Sigmoid colon (tissue), 7 donors: ENCODE measurements around the gene ESRRB. TPM values are rescaled to one million over a fixed set of nuclear protein-coding genes. Genes with fewer than 3 reads are reported as not detected.

ENCODE experiments used
- DNase-seq: peaks from one replicate; pipeline ENCODE4 v3.0.0-alpha.2; 2019
- H3K27ac ChIP-seq, 4 donors: fragments of 200-600 bp; sonication (generic); one replicate each; pipeline ENCODE4 v1.5.1; 2016 to 2019; ENCODE audit warnings: mild to moderate bottlenecking in 1 of 4
- H3K27me3 ChIP-seq, 3 donors: fragments of 200-600 bp; sonication (generic); one replicate each; pipeline ENCODE4 v1.5.1; 2019; ENCODE audit warnings: mild to moderate bottlenecking in 1 of 3
- H3K36me3 ChIP-seq, 4 donors: fragments of 200-600 bp; sonication (generic); one replicate each; pipeline ENCODE4 v1.5.1; 2016 to 2019
- H3K4me1 ChIP-seq, 4 donors: fragments of 200-600 bp; sonication (generic); one replicate each; pipeline ENCODE4 v1.5.1; 2017 to 2019
- H3K4me3 ChIP-seq, 4 donors: fragments of 200-600 bp; sonication (generic); one replicate each; pipeline ENCODE4 v1.5.1; 2017 to 2019; ENCODE audit warnings: mild to moderate bottlenecking in 2 of 4, moderate library complexity in 1 of 4
- H3K9me3 ChIP-seq, 4 donors: fragments of 200-600 bp in 3 of 4; sonication (generic) in 3 of 4; one replicate each; pipeline versions ENCODE4 v1.5.1 to v1.6.1; 2013 to 2019
- CTCF ChIP-seq, 4 experiments: fragments of 450-650 bp in 3 of 4; fragments of 200-600 bp in 1 of 4; IDR thresholded peaks; one replicate each; pipeline ENCODE4 v1.5.1; 2016 to 2019; ENCODE audit warnings: antibody characterized with exemption in 4 of 4, mild to moderate bottlenecking in 3 of 4, moderate library complexity in 2 of 4
- EP300 ChIP-seq, 4 donors: sonication (generic); formaldehyde crosslinking; IDR thresholded peaks; one replicate each; pipeline ENCODE4 v1.6.1; 2017; ENCODE audit warnings: antibody characterized with exemption in 4 of 4
- POLR2A ChIP-seq, 2 donors: fragments of 450-650 bp; IDR thresholded peaks; one replicate each; pipeline ENCODE4 v1.6.1; 2016; ENCODE audit warnings: antibody characterized with exemption in 2 of 2, mild to moderate bottlenecking in 2 of 2, moderate library complexity in 2 of 2
- POLR2AphosphoS5 ChIP-seq, 4 donors: sonication (generic); formaldehyde crosslinking; IDR thresholded peaks; one replicate each; pipeline ENCODE4 v1.6.1; 2017; ENCODE audit warnings: antibody characterized with exemption in 4 of 4
- WGBS, 2 donors: extraction: QIAGEN DNeasy Blood & Tissue Kit; methylation state at CpG; one replicate each; pipeline ENCODE4 v1.1.7; 2013; 5-methylcytosine and 5-hydroxymethylcytosine counted together
- intact Hi-C: fragments of 100-400 bp; cut with DNase I; formaldehyde crosslinking; loops from one replicate; pipeline ENCODE4 v1.15.1; 2023
- polyA plus RNA-seq, 3 donors: library from polyadenylated mRNA; stranded (reverse); fragments of 200-250 nt; gene quantifications; one replicate each; pipeline ENCODE4 v1.2.3, GENCODE V29; 2013
- total RNA-seq, 4 donors: library from RNA; depleted of rRNA; stranded (reverse); fragments of >200 nt; gene quantifications; one replicate each; pipeline ENCODE4 v1.1.0, GENCODE V29; 2016
- donor health status: healthy with polysubstance abuse.
- donor health status: Bipolar disorder and iron deficiency.
- donor health status: healthy.

ESRRB gene
- under 1 TPM in 1 of 4 donors, not detected in 3; under 0.01 TPM for total RNA-seq
- polyA plus RNA-seq = under 1 TPM in 1 of 3 donors, not detected in 2; 0.04 TPM

DNA sequence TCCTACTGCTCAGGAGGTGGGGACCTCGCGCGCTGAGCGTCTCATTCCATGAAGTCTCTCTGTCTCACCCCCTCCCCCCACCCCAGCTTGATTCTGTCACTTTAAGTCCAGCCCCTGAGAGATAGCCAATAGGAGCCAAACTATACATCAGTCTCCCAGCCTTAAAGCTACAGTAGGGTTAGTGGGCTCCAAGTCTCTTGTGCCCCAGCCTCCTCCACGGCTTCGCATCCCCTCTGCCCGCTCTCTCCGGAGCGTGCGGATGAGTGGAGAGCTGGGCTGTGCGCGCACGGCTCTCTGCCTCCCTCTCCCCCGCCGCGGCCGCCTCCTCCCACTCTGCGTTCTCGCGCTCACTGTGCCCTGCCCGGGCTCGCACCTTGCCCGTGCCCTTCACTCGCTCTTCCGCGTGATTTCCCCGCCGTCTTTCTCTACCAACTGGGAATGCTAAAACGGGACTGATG lies at the start of gene ESRRB:
Gene ESRRB (plus strand): TSS at position 191 of the 458 bp plus-strand sequence. CDS start 265 bp downstream, at position 456.
- Histone ChIP-seq H3K4me3 (peak within 1 kb of the TSS in 2 of 4 donors; percentile 27 to 35), H3K36me3 (no peaks in the 10 kb centered on the region), H3K4me1 (peaks cover 0 to 21% (median 19%) of the 10 kb centered on the region in 4 donors), H3K9me3 (no peaks in the 10 kb centered on the region), H3K27me3 (peaks cover 23 to 69% (median 47%) of the 10 kb centered on the region in 3 donors), H3K27ac (no peak within 1 kb of the TSS)
- TF ChIP-seq EP300 (IDR thresholded peaks at IDR 0.05) = no peak
- intact Hi-C loops = no loop called here
- WGBS, 2 donors = 3% methylated on average over 29 of the region's 29 CpGs
- no peak for DNase-seq

- Histone ChIP-seq H3K36me3 (no peaks in the 10 kb centered on the region), H3K27me3 (peaks cover 5 to 35% (median 13%) of the 10 kb centered on the region in 3 donors), H3K27ac (no peak overlapping the region), H3K4me1 (no peaks in the 10 kb centered on the region), H3K9me3 (no peaks in the 10 kb centered on the region), H3K4me3 (no peak overlapping the region)
- no peak for TF ChIP-seq POLR2A (IDR thresholded peaks at IDR 0.05)
- TF ChIP-seq CTCF (IDR thresholded peaks at IDR 0.05) = no peak
- TF ChIP-seq EP300 (IDR thresholded peaks at IDR 0.05) = no peak
- TF ChIP-seq POLR2AphosphoS5 (IDR thresholded peaks at IDR 0.05) = no peak
- intact Hi-C loops = no loop called here
- peak; percentile 58 for DNase-seq
- WGBS, 2 donors = 77 to 78% methylated on average over 11 of the region's 11 CpGs
Observed at GRCh38 chr14:76326918-76327689, 48.8 kb upstream of the ESRRB start.

DNA sequence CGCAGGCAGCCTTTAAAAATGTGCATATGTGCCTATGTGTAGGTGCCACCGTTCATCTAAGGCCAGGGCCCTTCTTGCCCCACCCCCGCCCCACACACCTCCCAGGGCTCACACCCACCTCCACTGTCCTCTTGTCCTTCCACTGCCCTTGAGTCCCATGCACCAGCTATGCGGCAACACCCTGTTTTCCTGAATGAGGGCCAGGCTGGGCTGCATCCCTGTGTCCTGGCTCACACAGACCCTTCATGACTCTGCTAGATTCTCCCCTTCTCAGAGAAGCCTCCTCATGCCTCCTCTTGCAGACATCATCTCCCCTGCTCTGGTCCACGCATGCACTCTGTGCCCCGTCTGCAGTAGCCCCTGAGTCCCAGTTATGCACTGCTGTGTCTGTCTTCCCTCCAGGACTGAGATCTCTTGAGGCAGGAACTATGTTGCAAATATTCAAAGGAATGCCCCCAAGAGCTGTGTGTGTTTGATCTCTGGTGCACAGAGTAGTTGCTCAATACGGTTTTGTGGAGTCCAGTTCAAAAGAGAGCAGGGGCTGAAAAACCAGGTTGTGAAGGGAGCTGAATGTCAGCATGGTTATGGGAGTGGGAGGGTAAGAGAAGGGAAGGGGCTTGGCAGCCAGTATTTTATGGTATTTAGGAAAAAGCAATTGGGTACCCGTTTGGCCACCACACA lies 47.3 kb upstream of the ESRRB start:
- peaks cover 5 to 35% (median 13%) of the 10 kb centered on the region in 3 donors for H3K27me3 ChIP-seq
- intact Hi-C loops = no loop called here
- 58 to 66% methylated on average over 8 of the region's 8 CpGs for WGBS, 2 donors

GRCh38 chr14:76329154-76329928 lies 46.6 kb upstream of the ESRRB start:
- TF ChIP-seq CTCF (IDR thresholded peaks at IDR 0.05) (no peak), EP300 (IDR thresholded peaks at IDR 0.05) (no peak), POLR2A (IDR thresholded peaks at IDR 0.05) (no peak), POLR2AphosphoS5 (IDR thresholded peaks at IDR 0.05) (no peak)
- DNase-seq = peak; percentile 59
- Histone ChIP-seq H3K4me3 (no peak overlapping the region), H3K27ac (no peak overlapping the region), H3K27me3 (peaks cover 5 to 35% (median 13%) of the 10 kb centered on the region in 3 donors), H3K36me3 (no peaks in the 10 kb centered on the region), H3K4me1 (no peaks in the 10 kb centered on the region), H3K9me3 (no peaks in the 10 kb centered on the region)
- intact Hi-C loops = no loop called here
- 4 to 5% methylated on average over 27 of the region's 27 CpGs for WGBS, 2 donors

More for the DNA sequence above, 47.3 kb upstream of the ESRRB start:
- Histone ChIP-seq H3K36me3 (no peaks in the 10 kb centered on the region), H3K9me3 (no peaks in the 10 kb centered on the region), H3K4me3 (no peak overlapping the region), H3K27ac (no peak overlapping the region), H3K4me1 (no peaks in the 10 kb centered on the region)
- TF ChIP-seq CTCF (IDR thresholded peaks at IDR 0.05) = no peak
- no peak for TF ChIP-seq POLR2A (IDR thresholded peaks at IDR 0.05)
- TF ChIP-seq POLR2AphosphoS5 (IDR thresholded peaks at IDR 0.05) = no peak
- TF ChIP-seq EP300 (IDR thresholded peaks at IDR 0.05) = no peak
- peak; percentile 25 for DNase-seq
